ENCODE measurements around the gene SCUBE1.

DNA sequence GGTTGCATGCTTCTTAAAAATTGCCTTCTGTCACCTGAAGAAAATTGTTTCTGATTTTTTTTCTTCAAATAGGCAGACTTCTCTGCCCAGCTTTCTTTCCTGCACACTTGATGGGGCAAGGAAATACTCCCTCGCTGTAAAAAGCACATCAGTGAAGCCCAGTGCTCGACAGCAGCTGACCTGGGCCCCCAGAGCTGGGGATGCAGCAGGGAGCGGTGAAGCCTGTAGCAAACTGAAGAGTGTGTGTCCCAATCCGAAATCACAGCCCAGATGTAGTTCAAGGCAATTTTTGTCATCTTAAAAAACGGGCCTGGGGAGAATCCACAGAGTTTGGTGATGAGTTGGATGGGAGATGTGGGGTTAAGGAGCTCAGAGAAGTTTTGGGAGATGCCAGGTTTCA is 41.7 kb upstream of the SCUBE1 start:
- TF ChIP-seq EZH2 (IDR thresholded peaks at IDR 0.05; ENCODE audit: insufficient read depth, poor library complexity, severe bottlenecking) (no peak), EZH2phosphoT487 (IDR thresholded peaks at IDR 0.05; ENCODE audit: insufficient read depth, low read depth) (no peak)

Measured in GM23248 (cell line).